22Rv1 (cell line): Measurements from ENCODE around the gene HOXD9.

ENCODE experiments used
- H3K27ac ChIP-seq: fragments of 450-650 bp; 2 replicates; pipeline ENCODE4 v1.5.1; 2017
- CTCF ChIP-seq: fragments of 450-650 bp; IDR thresholded peaks from 2 replicates; pipeline ENCODE4 v1.5.1; 2017; ENCODE audit warnings: mild to moderate bottlenecking
- ZFX ChIP-seq: fragments of 450-650 bp; IDR thresholded peaks from 2 replicates; pipeline ENCODE4 v1.6.1; 2017; ENCODE audit warnings: antibody characterized with exemption, borderline replicate concordance

The HOXD9 gene

GRCh38 chr2:176122683-176123410, at the start of gene HOXD9:
Gene HOXD9 (plus strand): TSS chr2:176122719. CDS start chr2:176122769, 50 bp downstream.
- no peak for TF ChIP-seq CTCF
- no peak for TF ChIP-seq ZFX
- H3K27ac ChIP-seq, result no peak within 1 kb of the TSS

- H3K27ac ChIP-seq, result no peak overlapping the region
- TF ChIP-seq CTCF (no peak), ZFX (no peak)
Observed at GRCh38 chr2:176072951-176073904, 49.3 kb upstream of the HOXD9 start.

- TF ChIP-seq ZFX, result no peak
- no peak for TF ChIP-seq CTCF
- H3K27ac ChIP-seq, result no peak overlapping the region
Observed at GRCh38 chr2:176074919-176075425, 47.5 kb upstream of the HOXD9 start.

- no peak overlapping the region for H3K27ac ChIP-seq
- TF ChIP-seq CTCF (no peak), ZFX (no peak)
Observed at GRCh38 chr2:176075481-176075880, 47.0 kb upstream of the HOXD9 start.

DNA sequence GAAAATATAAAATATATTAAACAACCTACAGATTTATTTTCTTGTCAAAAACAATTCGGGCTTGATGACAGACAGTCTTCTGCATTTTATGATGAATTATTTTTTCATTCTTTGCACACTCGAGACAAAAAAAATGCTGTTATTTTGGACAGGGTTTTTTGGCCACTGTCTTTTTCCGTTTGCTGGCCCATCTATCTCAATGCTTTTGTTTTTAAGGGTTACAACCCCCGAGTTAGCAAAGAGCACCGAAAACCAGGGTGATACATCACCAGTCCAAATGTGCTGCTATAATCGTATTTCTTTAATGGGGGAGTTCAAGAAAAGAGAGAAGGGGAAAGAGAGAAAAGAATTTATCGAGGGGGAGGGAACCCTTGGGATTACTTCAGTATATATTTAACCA, 46.5 kb upstream of the HOXD9 start:
- no peak overlapping the region for H3K27ac ChIP-seq
- no peak for TF ChIP-seq CTCF
- no peak for TF ChIP-seq ZFX

DNA sequence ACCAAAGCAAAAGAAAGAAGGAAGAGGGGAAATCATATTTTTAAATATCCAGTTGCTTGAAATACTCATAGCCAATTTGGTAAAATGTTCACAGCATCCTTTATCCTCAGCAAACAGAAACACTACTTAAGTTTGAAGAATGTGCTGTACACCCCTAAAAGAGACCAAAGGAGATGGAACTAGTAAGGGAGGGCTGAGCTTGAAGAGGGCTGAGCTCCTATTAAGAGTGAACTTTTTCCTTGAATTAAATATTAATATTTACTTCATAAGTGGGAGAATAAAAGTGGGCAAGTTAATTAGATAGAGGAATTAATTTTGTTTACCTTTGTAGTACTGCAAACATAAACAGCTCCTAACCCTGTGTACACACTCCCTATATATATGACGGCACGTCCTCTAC, 45.7 kb upstream of the HOXD9 start:
- TF ChIP-seq CTCF (no peak), ZFX (no peak)
- H3K27ac ChIP-seq, result no peak overlapping the region
